Adrenal gland (tissue), 12 donors: ENCODE measurements around the gene IGF2BP2. TPM values are rescaled to one million over a fixed set of nuclear protein-coding genes. Genes with fewer than 3 reads are reported as not detected.
A peak's percentile ranks its signal among the peaks of the same experiment; 100 is the strongest.

Experiments used
- DNase-seq, 7 donors: peaks; one replicate each; pipeline ENCODE4 v3.0.0-alpha.2; 2019 to 2020
- H3K27ac ChIP-seq, 5 donors: fragments of 200-600 bp; sonication (generic) in 4 of 5; 1 replicate in 3 of 5; 2 replicates in 2 of 5; pipeline versions ENCODE4 v1.5.1 to v1.8.0; 2016 to 2020; ENCODE audit warnings: mild to moderate bottlenecking in 1 of 5
- H3K27me3 ChIP-seq: fragments of 200-600 bp; 2 replicates; pipeline ENCODE4 v1.8.0; 2021
- H3K36me3 ChIP-seq, 2 donors: fragments of 200-600 bp; replicated peaks in 1 of 2; 1 replicate in 1 of 2; 2 replicates in 1 of 2; pipeline versions ENCODE4 v1.5.1 to v1.8.0; 2018 to 2022
- H3K4me1 ChIP-seq, 2 donors: fragments of 200-600 bp; replicated peaks in 1 of 2; 1 replicate in 1 of 2; 2 replicates in 1 of 2; pipeline versions ENCODE4 v1.5.1 to v1.8.0; 2018 to 2021
- H3K4me3 ChIP-seq, 4 donors: fragments of 200-600 bp; sonication (generic) in 3 of 4; one replicate each; pipeline ENCODE4 v1.5.1; 2016 to 2018
- H3K9me3 ChIP-seq, 3 donors: fragments of 200-600 bp; sonication (generic) in 1 of 3; replicated peaks in 1 of 3; 1 replicate in 2 of 3; 2 replicates in 1 of 3; pipeline versions ENCODE4 v1.5.1 to v1.8.0; 2016 to 2021
- CTCF ChIP-seq, 6 experiments: fragments of 450-650 bp in 4 of 6; fragments of 200-600 bp in 2 of 6; sonication (generic) in 1 of 6; IDR thresholded peaks; 1 replicate in 5 of 6; 2 replicates in 1 of 6; pipeline versions ENCODE4 v1.5.1 to v1.8.0; 2016 to 2021; ENCODE audit warnings: antibody characterized with exemption in 6 of 6, mild to moderate bottlenecking in 2 of 6, moderate library complexity in 1 of 6
- POLR2A ChIP-seq, 2 donors: fragments of 450-650 bp; IDR thresholded peaks; one replicate each; pipeline ENCODE4 v1.6.1; 2017; ENCODE audit warnings: antibody characterized with exemption in 2 of 2, mild to moderate bottlenecking in 2 of 2, moderate library complexity in 1 of 2
- WGBS, 4 donors: extraction: QIAGEN DNeasy Blood & Tissue Kit in 2 of 4; methylation state at CpG; one replicate each; pipeline versions ENCODE4 v1.1.5 to v1.1.7; 2013 to 2017; 5-methylcytosine and 5-hydroxymethylcytosine counted together
- intact Hi-C, 2 donors: fragments of 100-400 bp; cut with DNase I; formaldehyde crosslinking; loops; one replicate each; pipeline versions ENCODE4 v1.14.1 to v1.15.0; 2022 to 2023
- polyA plus RNA-seq, 3 donors: library from polyadenylated mRNA; stranded (reverse); fragments of 200-250 nt in 2 of 3; fragments of 350-450 nt in 1 of 3; fragmentation: Illumina TruSeq in 1 of 3; extraction: RNeasy Lipid Tissue Mini Kit (QIAGEN cat#74804) in 1 of 3; gene quantifications; one replicate each; pipeline ENCODE4 v1.2.3, GENCODE V29; 2013 to 2014
- total RNA-seq, 9 donors: library from RNA; depleted of rRNA in 4 of 9; stranded (reverse); fragments of >200 nt in 4 of 9; fragments of 120-200 nt in 1 of 9; fragmentation: NEBNext Ultra II Directional in 1 of 9; extraction: Animal tissue kit (Norgen Biotek cat#: 25700) in 1 of 9; gene quantifications; one replicate each; pipeline versions ENCODE4 v1.1.0 to v1.2.4, GENCODE V29; 2013 to 2023
- donor health status: healthy with polysubstance abuse.
- donor health status: Bipolar disorder and iron deficiency.
- donor health status: DM: yes; HTN: yes; CAD: no.
- donor health status: DM: no; HTN: no; CAD: no.
- donor health status: DM: no; HTN: no; CAD: no.
- donor health status: DM: yes; HTN: yes; CAD: no.

IGF2BP2 gene
- total and polyA plus RNA-seq, 12 donors, result 7.0 to 75.9 (median 17.9) TPM

DNA sequence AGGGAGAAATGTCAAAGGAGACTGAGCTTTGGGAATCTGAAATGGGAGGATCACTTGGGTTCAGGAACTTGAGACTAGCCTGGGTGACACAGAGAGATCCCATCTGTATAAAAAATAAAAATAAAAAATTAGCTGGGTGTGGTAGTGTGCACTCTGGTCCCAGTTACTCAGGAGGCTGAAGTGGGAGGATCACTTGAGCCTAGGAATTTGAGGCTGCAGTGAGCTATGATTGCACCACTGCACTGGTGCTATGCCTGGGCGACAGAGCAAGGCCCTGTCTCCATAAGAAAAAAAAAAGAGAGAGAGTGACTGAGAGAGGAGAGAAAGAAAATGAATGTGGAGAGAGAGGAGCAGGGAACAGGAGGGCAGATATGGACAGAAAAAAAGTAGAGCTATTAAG lies 165.9 kb downstream of the IGF2BP2 start:
- peak overlapping the region; percentile 20 to 99 (median 94) for H3K27ac ChIP-seq
- no peaks in the 10 kb centered on the region for H3K9me3 ChIP-seq
- H3K4me3 ChIP-seq, result no peak overlapping the region
- peaks cover 40 to 62% of the 10 kb centered on the region in 2 donors for H3K4me1 ChIP-seq
- intact Hi-C loops, result no loop called here
- DNase-seq, result no peak
- H3K27me3 ChIP-seq, result no peaks in the 10 kb centered on the region
- WGBS, 4 donors, result 65 to 71% (median 67%) methylated on average over 1 of the region's 1 CpG
- no peak for TF ChIP-seq POLR2A (IDR thresholded peaks at IDR 0.05)
- TF ChIP-seq CTCF (IDR thresholded peaks at IDR 0.05), result no peak
- H3K36me3 ChIP-seq, result no peaks in the 10 kb centered on the region

GRCh38 chr3:185658504-185658912 lies 166.3 kb downstream of the IGF2BP2 start:
- Histone ChIP-seq H3K36me3 (no peaks in the 10 kb centered on the region), H3K27me3 (no peaks in the 10 kb centered on the region), H3K27ac (peak overlapping the region; percentile 20 to 99 (median 94)), H3K4me3 (no peak overlapping the region), H3K4me1 (peaks cover 40 to 62% of the 10 kb centered on the region in 2 donors), H3K9me3 (no peaks in the 10 kb centered on the region)
- intact Hi-C loops, result no loop called here
- no peak for TF ChIP-seq CTCF (IDR thresholded peaks at IDR 0.05)
- TF ChIP-seq POLR2A (IDR thresholded peaks at IDR 0.05), result no peak
- 31 to 44% (median 34%) methylated on average over 6 to 8 of the region's 8 CpGs for WGBS, 4 donors
- peak in 6 of 7 donors; percentile 72 to 89 (median 79) for DNase-seq

- H3K36me3 ChIP-seq, result no peaks in the 10 kb centered on the region
- intact Hi-C loops, result no loop called here
- no peak for TF ChIP-seq POLR2A (IDR thresholded peaks at IDR 0.05)
- H3K9me3 ChIP-seq, result no peaks in the 10 kb centered on the region
- H3K27ac ChIP-seq, result peak overlapping the region; percentile 20 to 99 (median 94)
- 89 to 94% (median 92%) methylated on average over 12 to 15 of the region's 15 CpGs for WGBS, 4 donors
- DNase-seq, result no peak
- H3K27me3 ChIP-seq, result no peaks in the 10 kb centered on the region
- H3K4me3 ChIP-seq, result no peak overlapping the region
- H3K4me1 ChIP-seq, result peaks cover 40 to 62% of the 10 kb centered on the region in 2 donors
These were observed 166.9 kb downstream of the IGF2BP2 start for GRCh38 chr3:185657691-185658503.

DNA sequence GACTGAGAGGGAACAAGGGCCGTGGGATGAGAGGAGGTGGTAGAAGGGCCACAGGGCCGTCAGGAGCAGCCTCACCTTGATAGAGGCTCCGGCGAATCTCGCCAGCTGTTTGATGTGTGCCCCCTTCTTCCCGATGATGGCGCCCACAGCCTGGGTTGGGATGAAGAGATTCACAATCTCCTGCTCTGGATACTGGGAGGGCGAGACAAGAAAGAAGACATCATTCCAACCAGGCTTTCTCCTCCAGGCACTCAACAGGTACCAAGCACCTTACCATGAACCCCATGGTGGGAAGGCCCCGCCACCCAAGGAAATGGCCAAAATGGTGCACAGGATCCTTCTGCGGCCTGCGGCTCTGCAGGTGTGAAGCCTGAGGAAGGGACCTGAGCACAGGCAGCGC lies 167.6 kb downstream of the IGF2BP2 start:
- no peak overlapping the region for H3K4me3 ChIP-seq
- DNase-seq, result no peak
- H3K27ac ChIP-seq, result peak overlapping the region; percentile 91 to 99 (median 94)
- WGBS, 4 donors, result 93 to 99% (median 95%) methylated on average over 12 of the region's 12 CpGs
- intact Hi-C loops, result no loop called here
- H3K27me3 ChIP-seq, result no peaks in the 10 kb centered on the region
- no peaks in the 10 kb centered on the region for H3K36me3 ChIP-seq
- H3K9me3 ChIP-seq, result no peaks in the 10 kb centered on the region
- H3K4me1 ChIP-seq, result peaks cover 40 to 62% of the 10 kb centered on the region in 2 donors
- TF ChIP-seq CTCF (IDR thresholded peaks at IDR 0.05) (no peak), POLR2A (IDR thresholded peaks at IDR 0.05) (no peak)
